ENCODE data around the gene CCR1. TPM values are rescaled to one million over a fixed set of nuclear protein-coding genes. Genes with fewer than 3 reads are reported as not detected.
A peak's percentile ranks its signal among the peaks of the same experiment; 100 is the strongest.

CCR1 gene
- total RNA-seq (2014; rRNA removed; shearing (Covaris generic)): not detected in 2 replicates
- not detected in 2 replicates for total RNA-seq (2022)
- Bru-seq, nascent RNA: not detected
- not detected for BruChase-seq, experiment 1, labeled RNA remaining after a 6-hour chase
- not detected for BruChase-seq, experiment 2, labeled RNA remaining after a 2-hour chase
- long read RNA-seq: 0 reads

DNA sequence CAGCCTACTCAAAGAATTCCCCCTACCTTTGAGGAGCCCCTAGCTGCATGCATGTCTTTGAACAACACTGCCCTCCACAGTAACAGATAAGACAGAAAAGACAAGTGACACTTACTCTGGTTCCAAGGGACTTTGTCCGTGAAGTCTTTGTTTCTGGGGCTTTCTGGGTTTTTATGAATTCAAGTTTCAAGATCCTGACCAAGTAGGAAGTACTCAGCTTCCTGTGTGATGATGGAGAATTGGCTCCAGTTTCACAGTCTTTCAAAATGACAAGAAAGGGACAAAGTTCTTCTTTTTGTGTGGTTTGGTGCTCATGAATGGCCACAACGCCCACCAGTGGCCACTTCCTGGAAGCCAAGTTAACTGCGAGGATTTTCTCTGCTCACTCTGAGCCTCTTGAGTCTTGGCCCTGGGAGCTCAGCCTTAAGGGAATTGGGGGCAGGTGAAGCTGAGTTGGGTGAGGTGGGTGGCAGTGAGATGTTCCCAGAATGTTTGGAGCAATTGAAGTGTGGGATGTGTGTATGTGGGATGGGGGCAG, at the start of gene CCR1:
Gene CCR1 (minus strand): TSS at position 147 of the 538 bp plus-strand sequence. CDS start 4,000 bp downstream, outside the sequence.
- Histone ChIP-seq H3K9me2 (ENCODE audit: insufficient read depth, low read length) (no peaks in the 10 kb centered on the region), H3K4me2 (ENCODE audit: low read length) (no peak within 1 kb of the TSS), H2AFZ (ENCODE audit: low read length) (no peak within 1 kb of the TSS), H3K36me3 (ENCODE audit: insufficient read depth, low read length) (no peaks in the 10 kb centered on the region), H3K4me3 (ENCODE audit: low read depth, low read length, poor library complexity, severe bottlenecking) (no peak within 1 kb of the TSS), H3K79me2 (ENCODE audit: insufficient read depth, low read depth, low read length) (no peaks in the 10 kb centered on the region), H3K27ac (ENCODE audit: low read depth, low read length, poor library complexity, severe bottlenecking) (no peak within 1 kb of the TSS), H3K4me1 (ENCODE audit: insufficient read depth, low read length, poor library complexity, severe bottlenecking) (no peaks in the 10 kb centered on the region), H3K9me3 (ENCODE audit: low read length) (no peaks in the 10 kb centered on the region), H4K20me1 (ENCODE audit: insufficient read depth, low read length) (no peaks in the 10 kb centered on the region)
- intact Hi-C loops (cut with micrococcal nuclease; ENCODE audit: unreplicated experiment): loop anchor here (1.0 kb wide), 1 partner anchor 120 kb away; no protein-coding TSS in a partner anchor
- POLR2A ChIA-PET: interaction anchor here (0.6 kb wide), 1 partner anchor 9 kb away, joined by 3 read pairs; no protein-coding TSS in a partner anchor
- peak; percentile 32 for DNase-seq (ENCODE audit: low spot score)
- TF ChIP-seq EZH2phosphoT487 (IDR thresholded peaks at IDR 0.05; ENCODE audit: borderline replicate concordance, low read depth, low read length) (no peak), CTCF (conservative IDR thresholded peaks at IDR 0.05; ENCODE audit: low read length) (peak; percentile 65)
- no TSS peak for BruUV-seq (replicated peaks)
- CTCF ChIA-PET (ENCODE audit: unreplicated experiment): no interaction called here

DNA sequence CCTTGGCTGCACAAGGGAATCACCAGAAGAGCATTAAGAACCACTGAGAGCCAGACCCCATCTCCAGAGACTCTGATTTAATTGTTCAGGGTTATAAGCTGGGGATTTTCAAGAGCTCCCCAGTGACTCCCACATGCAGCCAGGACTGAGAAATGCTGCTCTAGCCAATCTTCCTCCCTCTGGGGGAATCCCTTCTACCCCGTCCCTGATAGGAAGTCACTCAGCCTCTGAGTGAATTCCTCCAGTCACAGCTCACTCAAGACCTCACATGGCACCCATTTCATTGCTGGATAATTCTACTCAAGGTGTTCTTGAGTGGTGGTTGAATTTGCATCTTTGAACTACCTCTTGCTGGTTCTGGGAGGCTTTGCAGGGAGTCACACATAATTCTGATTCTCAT, 44.9 kb upstream of the CCR1 start:
- no peaks in the 10 kb centered on the region for H3K36me3 ChIP-seq (ENCODE audit: insufficient read depth, low read length)
- intact Hi-C loops (cut with micrococcal nuclease; ENCODE audit: unreplicated experiment): no loop called here
- no peak overlapping the region for H3K4me2 ChIP-seq (ENCODE audit: low read length)
- H3K79me2 ChIP-seq (ENCODE audit: insufficient read depth, low read depth, low read length): no peaks in the 10 kb centered on the region
- TF ChIP-seq EZH2phosphoT487 (IDR thresholded peaks at IDR 0.05; ENCODE audit: borderline replicate concordance, low read depth, low read length) (no peak), CTCF (conservative IDR thresholded peaks at IDR 0.05; ENCODE audit: low read length) (no peak)
- H2AFZ ChIP-seq (ENCODE audit: low read length): no peak overlapping the region
- H3K9me3 ChIP-seq (ENCODE audit: low read length): no peaks in the 10 kb centered on the region
- CTCF ChIA-PET (ENCODE audit: unreplicated experiment): no interaction called here
- H3K4me1 ChIP-seq (ENCODE audit: insufficient read depth, low read length, poor library complexity, severe bottlenecking): no peaks in the 10 kb centered on the region
- POLR2A ChIA-PET: no interaction called here
- no peaks in the 10 kb centered on the region for H4K20me1 ChIP-seq (ENCODE audit: insufficient read depth, low read length)
- H3K4me3 ChIP-seq (ENCODE audit: low read depth, low read length, poor library complexity, severe bottlenecking): no peak overlapping the region
- no TSS peak for BruUV-seq (replicated peaks)
- no peaks in the 10 kb centered on the region for H3K9me2 ChIP-seq (ENCODE audit: insufficient read depth, low read length)
- DNase-seq (ENCODE audit: low spot score): no peak
- H3K27ac ChIP-seq (ENCODE audit: low read depth, low read length, poor library complexity, severe bottlenecking): no peak overlapping the region

DNA sequence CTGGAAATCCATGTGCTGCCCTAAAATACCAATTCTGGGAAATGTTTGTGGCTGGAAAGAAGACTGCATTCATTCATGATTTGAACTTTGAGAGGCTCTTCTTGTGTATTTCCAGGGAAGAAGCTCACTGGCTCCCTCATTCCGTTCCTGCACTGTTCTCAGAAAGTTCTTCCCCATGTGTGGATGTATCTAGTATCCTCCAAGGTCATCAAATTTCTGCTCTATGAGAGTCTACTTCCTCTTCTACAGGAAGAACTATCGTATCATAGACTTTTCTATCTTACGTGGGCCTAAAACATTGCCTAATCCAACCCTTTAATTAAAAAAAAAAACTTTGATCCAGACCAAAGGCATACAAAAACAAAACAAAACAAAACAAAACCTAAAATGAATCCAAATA, 37.0 kb upstream of the CCR1 start:
- H3K9me3 ChIP-seq (ENCODE audit: low read length): no peaks in the 10 kb centered on the region
- no peaks in the 10 kb centered on the region for H3K79me2 ChIP-seq (ENCODE audit: insufficient read depth, low read depth, low read length)
- intact Hi-C loops (cut with micrococcal nuclease; ENCODE audit: unreplicated experiment): no loop called here
- ChIA-PET POLR2A (interaction anchor here (0.7 kb wide), 1 partner anchor 952 kb away, joined by 3 read pairs; no protein-coding TSS in a partner anchor), CTCF (ENCODE audit: unreplicated experiment) (no interaction called here)
- no peaks in the 10 kb centered on the region for H3K9me2 ChIP-seq (ENCODE audit: insufficient read depth, low read length)
- no peak overlapping the region for H2AFZ ChIP-seq (ENCODE audit: low read length)
- no peaks in the 10 kb centered on the region for H4K20me1 ChIP-seq (ENCODE audit: insufficient read depth, low read length)
- TF ChIP-seq EZH2phosphoT487 (IDR thresholded peaks at IDR 0.05; ENCODE audit: borderline replicate concordance, low read depth, low read length) (no peak), CTCF (conservative IDR thresholded peaks at IDR 0.05; ENCODE audit: low read length) (no peak)
- no peak overlapping the region for H3K27ac ChIP-seq (ENCODE audit: low read depth, low read length, poor library complexity, severe bottlenecking)
- no peaks in the 10 kb centered on the region for H3K36me3 ChIP-seq (ENCODE audit: insufficient read depth, low read length)
- no TSS peak for BruUV-seq (replicated peaks)
- no peak for DNase-seq (ENCODE audit: low spot score)
- no peak overlapping the region for H3K4me2 ChIP-seq (ENCODE audit: low read length)
- no peaks in the 10 kb centered on the region for H3K4me1 ChIP-seq (ENCODE audit: insufficient read depth, low read length, poor library complexity, severe bottlenecking)
- no peak overlapping the region for H3K4me3 ChIP-seq (ENCODE audit: low read depth, low read length, poor library complexity, severe bottlenecking)
